Embryonic facial prominence (tissue), 1 donor: ENCODE results near the gene CTXN3.
"Not testable (repeated sequence)": the region's sequence is repeated elsewhere in the genome, so short reads cannot be mapped to it uniquely, and the experiment has no call there.

Experiments
- DNase-seq: peaks from one replicate; pipeline ENCODE4 v3.0.0-alpha.2; 2016; ENCODE audit errors: extremely low spot score

CTXN3 gene

DNA sequence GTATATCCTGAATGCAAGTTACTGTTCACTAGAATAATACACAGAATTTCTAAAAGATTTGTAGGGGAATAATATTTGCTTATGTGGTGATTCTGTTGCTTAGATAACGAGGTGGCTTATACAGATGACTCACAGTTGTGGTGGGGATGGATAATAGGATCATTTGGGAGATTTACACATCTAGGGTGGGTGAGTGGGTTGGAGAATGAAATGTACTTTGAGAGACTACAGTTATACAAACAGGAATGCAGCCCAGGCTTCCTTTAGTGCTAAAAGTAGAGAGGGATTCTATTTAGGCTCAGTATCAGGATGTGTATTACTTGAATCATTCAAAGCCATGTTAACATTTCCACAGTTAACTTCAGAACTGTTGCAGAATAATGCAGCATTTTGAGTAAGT, 1.8 kb downstream of the CTXN3 start:
- DNase-seq: no peak

- DNase-seq: no peak
These were observed 4.2 kb downstream of the CTXN3 start for GRCh38 chr5:127652952-127653611.

DNA sequence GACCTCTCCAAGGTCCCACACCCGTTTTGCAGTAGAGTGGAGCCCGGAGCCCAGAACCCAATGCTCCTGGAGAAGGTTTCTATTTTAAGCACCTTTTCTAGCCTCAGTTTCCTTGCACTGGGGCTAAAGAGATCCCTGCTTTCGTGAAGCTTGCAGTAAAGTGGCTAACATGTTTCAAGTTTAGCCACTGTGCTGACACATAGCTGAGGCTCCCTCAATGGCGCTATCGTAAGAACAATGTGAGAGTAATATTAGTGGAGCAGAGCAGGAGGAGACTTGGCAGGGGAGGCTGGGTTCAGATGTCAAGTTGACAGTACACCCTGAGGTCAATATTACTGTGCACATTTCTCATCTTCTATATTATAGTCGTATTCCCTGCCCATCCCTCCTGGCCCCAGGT, 7.9 kb downstream of the CTXN3 start:
- no peak for DNase-seq

DNA sequence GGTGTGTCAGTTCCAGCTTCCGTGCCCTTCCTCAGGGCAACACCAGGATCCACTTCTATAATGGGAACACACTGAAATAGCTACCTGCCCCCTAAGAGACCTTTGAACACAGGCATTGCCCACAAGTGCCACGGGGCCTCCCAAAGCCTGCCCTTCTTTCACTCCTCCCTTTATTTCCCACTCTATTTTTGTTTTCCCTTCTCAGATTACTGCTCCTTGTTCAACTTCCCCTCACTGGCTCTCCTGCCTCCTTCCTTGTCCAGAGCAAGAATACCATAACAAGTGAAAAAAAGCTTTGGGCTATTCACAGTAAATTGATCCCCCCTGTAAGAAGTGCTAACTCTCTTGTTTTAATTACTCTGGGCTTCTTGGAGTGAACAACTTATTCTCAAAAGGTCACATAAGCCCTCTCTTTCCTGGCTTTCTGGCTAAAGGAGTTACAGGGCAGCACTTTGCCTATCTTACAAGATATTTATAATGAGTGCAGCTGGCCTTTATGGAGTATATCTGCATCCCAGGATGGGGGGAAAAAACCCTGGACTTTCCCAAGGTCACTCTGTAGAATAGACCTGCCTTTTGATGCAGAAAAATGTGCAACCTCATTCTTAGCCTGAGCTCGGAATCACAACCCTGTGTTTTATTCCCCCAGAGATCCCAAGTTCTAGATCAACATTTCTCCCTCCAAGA, 11.3 kb downstream of the CTXN3 start:
- DNase-seq: no peak

DNA sequence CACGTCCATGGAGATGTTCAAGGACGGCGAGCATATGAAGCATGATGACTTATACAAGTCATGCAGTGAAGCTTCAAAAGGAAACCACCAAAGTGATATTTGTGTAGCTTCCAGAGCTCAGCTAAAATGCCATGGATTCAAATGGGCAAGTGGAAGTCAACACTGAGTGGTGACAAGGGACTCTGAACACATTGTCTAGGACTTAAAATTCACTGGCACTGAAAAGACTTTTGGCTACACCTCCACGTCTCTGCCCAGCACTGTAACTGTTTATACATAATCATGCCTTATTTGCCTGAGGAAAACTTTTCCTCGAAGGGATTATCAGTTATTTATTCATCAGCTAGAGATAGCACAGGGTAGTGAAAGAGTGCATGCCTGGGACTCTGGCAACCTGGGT, 15.2 kb downstream of the CTXN3 start:
- no peak for DNase-seq

DNA sequence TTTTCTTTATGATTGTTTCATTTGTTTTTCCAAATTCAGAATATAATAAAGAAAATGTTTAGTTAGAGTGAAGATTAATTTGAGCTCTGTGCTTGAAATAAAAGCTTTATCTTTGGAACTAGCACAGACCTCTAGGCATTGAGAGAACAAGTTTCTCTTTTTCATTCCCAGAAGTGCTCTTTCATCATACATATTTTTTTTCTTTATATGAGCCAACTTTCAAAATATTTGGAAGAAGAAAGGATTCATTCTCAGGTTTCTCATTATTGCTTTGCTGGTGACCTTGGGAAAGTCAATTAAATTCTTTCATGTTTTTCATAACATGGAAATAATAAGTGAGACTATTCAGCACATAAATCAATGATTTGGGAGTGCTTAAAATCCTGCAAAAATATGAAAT, 16.8 kb downstream of the CTXN3 start:
- no peak for DNase-seq

DNA sequence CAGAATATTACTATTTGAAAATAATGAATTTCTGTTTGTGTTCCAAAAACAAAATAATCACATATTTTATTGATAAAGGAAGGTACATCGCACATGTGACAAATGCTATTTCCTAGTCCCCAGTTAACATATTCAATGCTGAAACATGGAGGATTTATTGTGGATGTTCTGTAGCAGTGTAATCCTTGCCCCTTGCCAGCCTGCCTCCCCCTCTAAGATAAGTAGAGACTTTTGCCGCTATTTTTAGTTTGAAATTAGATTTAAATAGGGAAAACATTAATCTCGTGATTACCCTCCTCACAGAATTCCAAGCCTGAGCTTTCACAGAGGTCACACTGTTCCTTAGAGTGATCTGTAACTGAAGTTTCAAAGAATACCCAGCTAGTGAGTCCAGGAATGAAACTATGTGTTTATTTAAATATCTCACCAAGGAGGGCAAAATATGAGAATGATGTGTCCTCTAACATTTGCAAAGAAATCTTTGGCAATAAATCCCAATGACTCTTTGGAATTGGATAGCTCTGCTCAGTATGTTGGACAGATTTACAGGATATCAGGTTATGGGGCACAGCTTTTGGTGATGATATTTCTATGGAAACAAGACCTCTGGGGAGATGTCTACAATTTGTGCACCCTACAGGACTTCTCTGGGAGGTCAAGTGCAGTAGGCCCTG, 17.3 kb downstream of the CTXN3 start:
- DNase-seq: no peak

GRCh38 chr5:127667926-127668325, 19.0 kb downstream of the CTXN3 start:
- no peak for DNase-seq

DNA sequence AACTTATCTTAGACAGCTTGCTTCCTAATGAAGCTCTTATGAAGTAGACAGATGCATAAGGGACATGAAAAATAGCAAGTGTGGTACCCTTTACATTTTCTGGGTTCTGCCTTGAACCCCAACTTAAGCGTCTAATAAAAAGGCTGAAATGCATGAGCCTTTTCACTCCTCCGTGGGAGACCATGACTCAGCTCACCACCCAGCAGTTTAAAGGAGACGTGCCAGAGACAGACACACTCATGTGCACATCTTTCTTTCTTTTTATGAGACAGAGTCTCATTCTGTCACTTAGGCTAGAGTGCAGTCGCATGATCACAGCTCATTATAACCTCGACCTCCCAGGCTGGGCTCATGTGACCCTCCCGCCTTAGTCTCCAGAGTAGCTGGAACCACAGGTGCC, 22.3 kb downstream of the CTXN3 start:
- DNase-seq: no peak

DNA sequence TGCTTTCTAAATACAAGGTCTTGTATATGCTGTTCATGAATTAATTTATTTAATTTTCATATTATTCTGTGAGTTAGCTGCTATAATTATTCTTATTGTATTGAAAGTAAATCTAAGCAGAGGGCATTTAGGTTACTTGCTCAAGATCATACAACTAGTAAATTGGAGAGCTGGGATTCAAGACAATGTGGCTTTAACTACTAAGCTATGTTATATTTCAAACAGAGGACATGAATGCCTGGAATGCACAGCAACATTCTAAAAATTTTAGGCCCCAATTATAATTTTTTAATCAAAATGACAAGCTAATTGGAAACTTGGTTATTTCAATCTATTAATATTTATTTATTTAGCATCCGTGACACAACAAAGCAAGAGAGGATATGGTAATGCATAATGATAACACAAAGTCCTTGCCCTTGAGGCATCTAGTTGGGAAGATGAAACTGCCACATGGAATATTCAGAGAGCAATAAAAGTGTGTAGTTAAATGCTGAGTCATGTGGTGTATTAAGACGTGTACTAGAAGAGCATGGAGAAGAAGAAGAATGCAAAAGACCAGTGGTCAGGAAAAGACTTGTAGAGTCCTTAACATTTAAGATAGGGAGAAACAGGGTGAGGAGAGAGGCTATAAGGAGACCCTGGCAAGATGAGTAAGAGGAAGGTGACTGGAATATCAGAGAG, 24.4 kb downstream of the CTXN3 start:
- DNase-seq: no peak

GRCh38 chr5:127676951-127677350, 28.1 kb downstream of the CTXN3 start:
- not testable (repeated sequence) for DNase-seq

DNA sequence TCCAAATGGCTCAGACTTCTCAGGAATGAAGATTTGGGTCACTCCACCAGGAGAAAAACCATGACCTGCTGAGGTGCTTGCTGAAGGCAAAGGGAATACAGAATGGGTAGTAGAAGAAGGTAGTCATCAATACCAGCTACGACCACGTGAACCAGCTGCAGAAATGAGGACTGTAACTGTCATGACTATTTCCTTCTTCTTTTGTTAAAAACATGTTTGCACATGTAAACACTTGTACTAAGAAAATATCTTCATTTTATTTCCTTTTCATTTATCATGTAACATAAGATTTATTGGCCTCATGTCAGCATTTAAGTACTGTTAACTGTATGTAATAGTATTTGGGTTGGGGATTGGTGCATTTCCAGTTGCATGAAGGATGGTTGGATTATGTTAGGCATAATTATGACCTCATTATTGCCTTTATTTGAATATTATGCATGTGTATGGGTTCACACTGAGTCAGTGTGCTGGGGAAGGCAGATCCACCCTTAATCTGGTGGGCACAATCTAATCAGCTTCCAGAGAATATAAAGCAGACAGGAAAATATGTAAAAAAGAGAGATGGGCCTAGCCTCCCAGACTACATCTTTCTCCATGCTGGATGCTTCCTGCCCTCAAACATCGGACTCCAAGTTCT, 30.9 kb downstream of the CTXN3 start:
- DNase-seq: not testable (repeated sequence)

GRCh38 chr5:127680595-127680994, 31.7 kb downstream of the CTXN3 start:
- DNase-seq: no peak

- DNase-seq: no peak
These were observed 34.1 kb downstream of the CTXN3 start for GRCh38 chr5:127683008-127683407.

- no peak for DNase-seq
These were observed 36.0 kb downstream of the CTXN3 start for GRCh38 chr5:127684726-127685467.

- DNase-seq: no peak
These were observed 36.8 kb downstream of the CTXN3 start for GRCh38 chr5:127685662-127686061.

DNA sequence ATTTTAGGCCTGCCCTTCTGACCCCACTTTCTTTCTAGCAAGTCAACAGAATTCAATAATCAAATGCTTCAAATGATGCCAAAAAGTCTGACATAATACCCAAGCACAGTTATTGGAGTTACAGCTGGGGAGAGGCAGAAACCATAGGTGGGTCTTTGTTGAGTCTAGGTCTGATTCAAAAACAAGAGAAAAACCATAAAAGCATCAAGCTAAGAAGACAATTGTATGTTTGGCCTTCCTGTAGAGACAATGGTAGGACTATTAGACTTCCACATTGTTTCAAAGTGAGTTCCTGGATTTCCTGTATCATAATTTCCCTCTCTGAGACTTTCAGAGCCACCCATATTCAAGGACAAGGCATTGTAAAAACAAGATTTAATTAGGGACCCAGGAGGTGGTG, 37.5 kb downstream of the CTXN3 start:
- DNase-seq: no peak

GRCh38 chr5:127694518-127695171, 45.8 kb downstream of the CTXN3 start:
- DNase-seq: no peak

DNA sequence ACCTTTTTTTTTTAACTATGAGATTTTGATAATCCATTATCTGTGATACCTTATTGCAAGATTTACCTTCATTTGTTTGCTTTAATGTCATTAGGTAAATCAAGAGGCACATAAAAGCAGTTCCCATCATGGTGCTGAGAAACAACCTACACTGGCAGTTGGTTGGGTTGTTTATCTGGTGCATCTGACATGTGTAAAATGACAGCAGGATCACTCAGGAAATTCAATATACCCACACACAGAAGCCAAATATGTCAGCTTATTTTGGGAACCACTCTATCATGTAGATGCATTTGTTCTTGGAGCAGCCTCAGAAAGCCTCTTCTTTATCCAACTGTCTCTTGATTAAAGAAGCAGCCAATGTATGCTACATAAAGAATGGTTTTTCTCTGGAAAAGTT, 46.5 kb downstream of the CTXN3 start:
- DNase-seq: no peak

DNA sequence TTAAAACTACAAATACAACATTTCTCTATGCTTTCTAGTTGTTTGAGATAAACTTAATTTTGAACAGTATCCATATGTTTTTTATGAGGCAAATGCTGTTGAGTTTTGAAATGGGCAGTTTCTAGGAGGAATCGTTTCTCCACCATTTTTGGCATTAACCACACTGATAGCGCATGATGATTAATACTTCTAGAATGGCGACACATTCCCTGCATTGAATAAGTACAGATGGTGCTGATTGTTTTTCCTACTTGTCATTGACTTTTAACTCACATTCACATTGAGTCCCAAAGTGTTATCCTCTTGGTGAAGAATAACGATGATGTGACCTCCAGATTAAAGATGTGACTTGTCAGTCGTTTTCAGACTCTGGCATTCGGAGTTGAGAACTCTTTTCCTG, 47.8 kb downstream of the CTXN3 start:
- DNase-seq: no peak
